ENCODE results near the gene RANBP3. TPM values are rescaled to one million over a fixed set of nuclear protein-coding genes. Genes with fewer than 3 reads are reported as not detected.

Gene RANBP3
- total RNA-seq, 4 donors from 2014 or later, result 37.4 to 74.3 (median 61.3) TPM

GRCh38 chr19:5914946-5915781 is 62.8 kb downstream of the RANBP3 start:
- Histone ChIP-seq H3K27me3 (no peaks in the 10 kb centered on the region), H3K4me1 (no peaks in the 10 kb centered on the region), H3K36me3 (peaks cover 0 to 46% of the 10 kb centered on the region in 2 donors), H3K4me3 (no peak overlapping the region), H3K9me3 (no peaks in the 10 kb centered on the region), H3K27ac (no peak overlapping the region)
- ATAC-seq (no peak), DNase-seq (no peak)
- intact Hi-C loops (cut with DNase I; ENCODE audit: low total_unique reads) (no loop called here), in situ Hi-C loops (cut with MboI; ENCODE audit: low sequenced_read_pairs in 4 of 4) (no loop called here)
- TF ChIP-seq POLR2A (IDR thresholded peaks at IDR 0.05) (no peak), CTCF (IDR thresholded peaks at IDR 0.05 in 4 of 5, conservative IDR thresholded peaks at IDR 0.05 in 1 of 5) (no peak)

GRCh38 chr19:5914358-5914774 is 63.6 kb downstream of the RANBP3 start:
- H3K4me3 ChIP-seq, result no peak overlapping the region
- no peak for ATAC-seq
- no peaks in the 10 kb centered on the region for H3K4me1 ChIP-seq
- H3K36me3 ChIP-seq, result peaks cover 0 to 45% of the 10 kb centered on the region in 2 donors
- DNase-seq, result no peak
- in situ Hi-C loops (cut with MboI; ENCODE audit: low sequenced_read_pairs in 4 of 4) (no loop called here), intact Hi-C loops (cut with DNase I; ENCODE audit: low total_unique reads) (no loop called here)
- TF ChIP-seq POLR2A (IDR thresholded peaks at IDR 0.05), result no peak
- TF ChIP-seq CTCF (IDR thresholded peaks at IDR 0.05 in 4 of 5, conservative IDR thresholded peaks at IDR 0.05 in 1 of 5), result no peak
- no peaks in the 10 kb centered on the region for H3K27me3 ChIP-seq
- H3K9me3 ChIP-seq, result no peaks in the 10 kb centered on the region
- no peak overlapping the region for H3K27ac ChIP-seq

GRCh38 chr19:5913739-5914357 is 64.1 kb downstream of the RANBP3 start, which contains the start of gene CAPS:
Gene CAPS, plus strand, starts transcription at chr19:5914254. Its CDS starts 153 bp downstream, at chr19:5914407.
- DNase-seq (peak in 1 of 2 donors; percentile 28), ATAC-seq (no peak)
- intact Hi-C loops (cut with DNase I; ENCODE audit: low total_unique reads), result no loop called here
- Histone ChIP-seq H3K27me3 (no peaks in the 10 kb centered on the region), H3K27ac (no peak within 1 kb of the TSS), H3K9me3 (no peaks in the 10 kb centered on the region), H3K36me3 (peaks cover 0 to 45% of the 10 kb centered on the region in 2 donors), H3K4me1 (no peaks in the 10 kb centered on the region), H3K4me3 (no peak within 1 kb of the TSS)
- TF ChIP-seq CTCF (IDR thresholded peaks at IDR 0.05 in 4 of 5, conservative IDR thresholded peaks at IDR 0.05 in 1 of 5) (no peak), POLR2A (IDR thresholded peaks at IDR 0.05) (no peak)
- in situ Hi-C loops (cut with MboI; ENCODE audit: low sequenced_read_pairs in 4 of 4), result no loop called here

GRCh38 chr19:5911366-5911765 is 66.6 kb downstream of the RANBP3 start:
- Histone ChIP-seq H3K4me3 (no peak overlapping the region), H3K4me1 (no peaks in the 10 kb centered on the region), H3K27ac (no peak overlapping the region), H3K9me3 (no peaks in the 10 kb centered on the region), H3K36me3 (peaks cover 0 to 21% of the 10 kb centered on the region in 2 donors), H3K27me3 (no peaks in the 10 kb centered on the region)
- TF ChIP-seq POLR2A (IDR thresholded peaks at IDR 0.05), result no peak
- no peak for TF ChIP-seq CTCF (IDR thresholded peaks at IDR 0.05 in 4 of 5, conservative IDR thresholded peaks at IDR 0.05 in 1 of 5)
- in situ Hi-C loops (cut with MboI; ENCODE audit: low sequenced_read_pairs in 4 of 4), result no loop called here
- DNase-seq (no peak), ATAC-seq (no peak)
- intact Hi-C loops (cut with DNase I; ENCODE audit: low total_unique reads), result no loop called here

All from gastrocnemius medialis (tissue), 4 donors.